LNCAP (cell line): ENCODE data around the gene COA7.

ENCODE experiments used
- CTCF ChIP-seq: fragments of 450-650 bp; IDR thresholded peaks from 2 replicates; pipeline ENCODE4 v1.5.1; 2017; ENCODE audit warnings: mild to moderate bottlenecking

COA7 gene

GRCh38 chr1:52697795-52698674 lies at the start of gene COA7:
Gene COA7 (minus strand): TSS chr1:52698347. CDS start chr1:52698326, 21 bp downstream.
- TF ChIP-seq CTCF: no peak

GRCh38 chr1:52747450-52747849 lies 49.3 kb upstream of the COA7 start:
- no peak for TF ChIP-seq CTCF

DNA sequence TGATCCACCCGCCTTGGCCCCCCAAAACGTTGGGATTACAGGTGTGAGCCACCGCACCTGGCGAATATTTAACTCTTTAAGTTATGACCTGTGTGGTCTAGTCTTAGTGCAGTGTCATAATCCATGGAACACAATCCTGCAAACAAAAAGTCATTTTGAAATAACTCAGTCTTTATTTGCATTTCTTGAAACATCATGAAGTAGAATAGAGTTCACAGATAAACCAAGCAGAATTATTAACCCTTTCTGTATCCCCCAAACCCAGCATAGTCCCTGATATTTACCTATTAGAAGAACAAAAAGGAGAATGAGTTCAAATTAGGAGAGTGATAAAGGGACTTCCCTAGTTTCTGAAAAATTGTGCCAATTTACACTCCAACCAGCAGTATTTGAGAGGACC lies 48.0 kb upstream of the COA7 start:
- no peak for TF ChIP-seq CTCF

DNA sequence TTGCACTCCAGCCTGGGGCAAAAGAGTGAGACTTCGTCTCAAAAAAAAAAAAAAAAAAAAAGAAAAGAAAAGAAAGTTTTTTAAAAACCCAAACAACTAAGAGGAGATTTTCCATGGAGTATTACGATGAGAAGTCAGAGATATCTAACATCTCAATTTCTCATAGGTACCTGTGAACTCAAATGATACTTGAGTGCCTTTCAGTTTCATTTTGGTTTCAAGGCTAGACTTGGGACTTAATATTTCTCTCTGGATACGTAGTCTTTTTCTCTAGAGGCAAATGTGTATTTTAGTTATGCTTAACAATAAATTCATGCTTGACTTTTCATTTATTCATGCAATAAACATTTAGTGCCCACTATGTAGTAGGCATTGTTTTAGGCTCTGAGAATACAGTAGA lies 43.1 kb upstream of the COA7 start:
- no peak for TF ChIP-seq CTCF

GRCh38 chr1:52739699-52740467 lies 41.7 kb upstream of the COA7 start:
- TF ChIP-seq CTCF: no peak

GRCh38 chr1:52738893-52739292 lies 40.7 kb upstream of the COA7 start:
- TF ChIP-seq CTCF: no peak

GRCh38 chr1:52738148-52738547 lies 40.0 kb upstream of the COA7 start:
- no peak for TF ChIP-seq CTCF
